Epithelial cell of esophagus (primary cell): ENCODE data around the gene ATXN1.

Source experiments
- DNase-seq: peaks from one replicate; pipeline ENCODE4 v3.0.0; 2010; ENCODE audit warnings: low read depth
- H3K4me3 ChIP-seq: 2 replicates; pipeline ENCODE4 v1.5.1; 2011; ENCODE audit warnings: mild to moderate bottlenecking, low read length, control low read depth
- CTCF ChIP-seq: IDR thresholded peaks from 2 replicates; pipeline ENCODE4 v1.5.1; 2011; ENCODE audit warnings: low read depth, mild to moderate bottlenecking, low read length, control low read depth, inconsistent platforms; ENCODE audit not compliant: insufficient read depth; ENCODE audit errors: missing control alignments

ATXN1 gene

GRCh38 chr6:16567071-16567470 lies 194.2 kb downstream of the ATXN1 start:
- no peak overlapping the region for H3K4me3 ChIP-seq
- no peak for DNase-seq
- TF ChIP-seq CTCF: no peak

GRCh38 chr6:16564436-16564835 lies 196.8 kb downstream of the ATXN1 start:
- H3K4me3 ChIP-seq: no peak overlapping the region
- DNase-seq: no peak
- TF ChIP-seq CTCF: no peak

GRCh38 chr6:16563628-16564240 lies 197.5 kb downstream of the ATXN1 start:
- H3K4me3 ChIP-seq: no peak overlapping the region
- DNase-seq: no peak
- no peak for TF ChIP-seq CTCF

- no peak for DNase-seq
- TF ChIP-seq CTCF: no peak
- no peak overlapping the region for H3K4me3 ChIP-seq
These were observed 198.8 kb downstream of the ATXN1 start for GRCh38 chr6:16562498-16562897.

- H3K4me3 ChIP-seq: no peak overlapping the region
- no peak for TF ChIP-seq CTCF
These were observed 202.2 kb downstream of the ATXN1 start for GRCh38 chr6:16559071-16559470.

GRCh38 chr6:16555550-16555949 lies 205.7 kb downstream of the ATXN1 start:
- TF ChIP-seq CTCF: no peak
- no peak overlapping the region for H3K4me3 ChIP-seq
- no peak for DNase-seq

More at GRCh38 chr6:16559071-16559470, 202.2 kb downstream of the ATXN1 start:
- no peak for DNase-seq

GRCh38 chr6:16553531-16553930 lies 207.7 kb downstream of the ATXN1 start:
- no peak for DNase-seq
- no peak for TF ChIP-seq CTCF
- no peak overlapping the region for H3K4me3 ChIP-seq
